Measurements from ENCODE around the gene ZFAND4. TPM values are rescaled to one million over a fixed set of nuclear protein-coding genes. Genes with fewer than 3 reads are reported as not detected.
A peak's percentile ranks its signal among the peaks of the same experiment; 100 is the strongest.

ZFAND4 gene
- total and polyA plus RNA-seq, 9 of the 15 experiments (the other 6 are each of a cell fraction or from before 2014, with no cell fraction given), result 0.42 to 3.0 (median 1.5) TPM

DNA sequence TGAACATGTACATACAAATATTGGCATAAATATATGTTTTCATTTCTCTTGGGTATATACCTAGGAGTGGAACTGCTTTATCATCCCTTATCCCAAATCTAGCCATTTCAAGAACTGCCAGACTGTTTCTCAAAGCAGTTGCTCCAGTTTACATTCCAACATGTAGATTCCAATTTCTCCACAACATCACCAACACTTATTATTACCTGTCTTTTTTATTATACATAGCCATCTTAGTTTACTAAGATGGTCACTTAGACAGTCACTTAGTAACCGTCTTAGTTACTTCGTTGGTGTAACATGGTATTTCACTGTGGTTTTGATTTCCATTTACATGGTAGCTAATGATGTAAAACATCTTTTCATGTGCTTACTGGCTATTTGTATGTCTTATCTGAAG, 82.7 kb downstream of the ZFAND4 start:
- WGBS (ENCODE audit: insufficient coverage, low coverage, missing lambda C conversion rate), result 85% methylated on average over 2 of the region's 2 CpGs

More for the DNA sequence above, 82.7 kb downstream of the ZFAND4 start:
- H3K79me2 ChIP-seq (ENCODE audit: control insufficient read depth, insufficient read depth, low read length), result peaks cover 64% of the 10 kb centered on the region
- no peak overlapping the region for H3K4me2 ChIP-seq (ENCODE audit: insufficient read depth, low read length)
- H3K27ac ChIP-seq (ENCODE audit: extremely low read depth, low read depth, low read length), result no peak overlapping the region
- intact Hi-C loops (cut with micrococcal nuclease), result no loop called here
- no peaks in the 10 kb centered on the region for H3K9me1 ChIP-seq (ENCODE audit: control insufficient read depth, insufficient read depth, low read length)
- peaks cover 4 to 8% of the 10 kb centered on the region in 2 experiments; a peak in 2 of 5 replicates for H3K4me1 ChIP-seq (replicated peaks in 1 of 2; ENCODE audit: control insufficient read depth in 2 of 2, insufficient read depth in 2 of 2, low read length in 2 of 2)
- no peaks in the 10 kb centered on the region for H3K27me3 ChIP-seq (ENCODE audit: control insufficient read depth in 2 of 2, insufficient read depth in 2 of 2, low read length in 2 of 2)
- no peak overlapping the region for H2AFZ ChIP-seq (ENCODE audit: low read depth, low read length)
- POLR2A ChIA-PET, result no interaction called here
- no peaks in the 10 kb centered on the region for H4K20me1 ChIP-seq (replicated peaks; ENCODE audit: control insufficient read depth, insufficient read depth, low read length)
- no peak for FAIRE-seq
- in situ Hi-C loops (cut with MboI), result no loop called here
- CTCF ChIA-PET (ENCODE audit: low intra/inter-chr PET ratio), result no interaction called here
- no peak overlapping the region for H3K9ac ChIP-seq (ENCODE audit: insufficient read depth in 1 of 2, low read depth in 2 of 2, low read length in 2 of 2)
- no peak for TF ChIP-seq MED1 (CRISPR knock-in tag; IDR thresholded peaks at IDR 0.05; ENCODE audit: borderline replicate concordance)
- TF ChIP-seq, protein P1, sequence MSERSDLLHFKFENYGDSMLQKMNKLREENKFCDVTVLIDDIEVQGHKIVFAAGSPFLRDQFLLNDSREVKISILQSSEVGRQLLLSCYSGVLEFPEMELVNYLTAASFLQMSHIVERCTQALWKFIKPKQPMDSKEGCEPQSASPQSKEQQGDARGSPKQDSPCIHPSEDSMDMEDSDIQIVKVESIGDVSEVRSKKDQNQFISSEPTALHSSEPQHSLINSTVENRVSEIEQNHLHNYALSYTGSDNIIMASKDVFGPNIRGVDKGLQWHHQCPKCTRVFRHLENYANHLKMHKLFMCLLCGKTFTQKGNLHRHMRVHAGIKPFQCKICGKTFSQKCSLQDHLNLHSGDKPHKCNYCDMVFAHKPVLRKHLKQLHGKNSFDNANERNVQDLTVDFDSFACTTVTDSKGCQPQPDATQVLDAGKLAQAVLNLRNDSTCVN (CRISPR knock-in tag; IDR thresholded peaks at IDR 0.05), result no peak
- TF ChIP-seq ZFP1 (CRISPR knock-in tag; IDR thresholded peaks at IDR 0.05), result no peak
- peak; percentile 55 for TF ChIP-seq RBM25 (IDR thresholded peaks at IDR 0.05; ENCODE audit: low read depth, low read length, severe bottlenecking)
- TF ChIP-seq, protein P2, sequence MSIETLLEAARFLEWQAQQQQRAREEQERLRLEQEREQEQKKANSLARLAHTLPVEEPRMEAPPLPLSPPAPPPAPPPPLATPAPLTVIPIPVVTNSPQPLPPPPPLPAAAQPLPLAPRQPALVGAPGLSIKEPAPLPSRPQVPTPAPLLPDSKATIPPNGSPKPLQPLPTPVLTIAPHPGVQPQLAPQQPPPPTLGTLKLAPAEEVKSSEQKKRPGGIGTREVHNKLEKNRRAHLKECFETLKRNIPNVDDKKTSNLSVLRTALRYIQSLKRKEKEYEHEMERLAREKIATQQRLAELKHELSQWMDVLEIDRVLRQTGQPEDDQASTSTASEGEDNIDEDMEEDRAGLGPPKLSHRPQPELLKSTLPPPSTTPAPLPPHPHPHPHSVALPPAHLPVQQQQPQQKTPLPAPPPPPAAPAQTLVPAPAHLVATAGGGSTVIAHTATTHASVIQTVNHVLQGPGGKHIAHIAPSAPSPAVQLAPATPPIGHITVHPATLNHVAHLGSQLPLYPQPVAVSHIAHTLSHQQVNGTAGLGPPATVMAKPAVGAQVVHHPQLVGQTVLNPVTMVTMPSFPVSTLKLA (conservative IDR thresholded peaks at IDR 0.05), result 0 out of 4 replicates have a peak, but pooled peaks of 1 of the 2 experiments have one; percentile 25
- no peak for TF ChIP-seq ARID4B (CRISPR knock-in tag; IDR thresholded peaks at IDR 0.05)
- peak; percentile 68; the same call in 1 of the 2 replicates for TF ChIP-seq TRIM28 (IDR thresholded peaks at IDR 0.05)
- no peak for DNase-seq (ENCODE audit: extremely low read depth in 1 of 4, low spot score in 3 of 4)
- peaks cover 7% of the 10 kb centered on the region; the same call in 1 of the 2 replicates for H3K9me3 ChIP-seq (replicated peaks; ENCODE audit: control insufficient read depth, insufficient read depth, low read depth, low read length)
- BruUV-seq (replicated peaks), result no TSS peak
- H3K4me3 ChIP-seq, result no peak overlapping the region
- peaks cover 17% of the 10 kb centered on the region for H3K36me3 ChIP-seq (ENCODE audit: control insufficient read depth, insufficient read depth, low read length)
- ATAC-seq, result no peak
